HepG2 (cell line): Measurements from ENCODE around the gene FAM174C. TPM values are rescaled to one million over a fixed set of nuclear protein-coding genes. Genes with fewer than 3 reads are reported as not detected.

ENCODE experiments used
- AHDC1 ChIP-seq: sonication (generic); formaldehyde crosslinking; IDR thresholded peaks from 2 replicates; pipeline ENCODE4 v1.5.1; 2020; ENCODE audit warnings: mild to moderate bottlenecking, missing genetic modification reagents, borderline replicate concordance
- ATF7-NPFF ChIP-seq: sonication (generic); formaldehyde crosslinking; IDR thresholded peaks from 2 replicates; pipeline ENCODE4 v1.8.1; 2023; ENCODE audit warnings: mild to moderate bottlenecking, low read depth, missing genetic modification reagents, moderate library complexity
- EED ChIP-seq: sonication (generic); formaldehyde crosslinking; IDR thresholded peaks from 2 replicates; pipeline ENCODE4 v1.5.0; 2020; ENCODE audit warnings: mild to moderate bottlenecking, missing genetic modification reagents
- HMG20A ChIP-seq: IDR thresholded peaks from 2 replicates; pipeline ENCODE4 v1.6.1; 2016; ENCODE audit warnings: borderline replicate concordance
- HNF4G ChIP-seq, 2 experiments: sonication (generic) in 1 of 2; formaldehyde crosslinking in 1 of 2; IDR thresholded peaks; 2 replicates each; pipeline versions ENCODE4 v1.4.0 to v1.6.1; 2011 to 2020; ENCODE audit warnings: borderline replicate concordance in 2 of 2, low read depth in 2 of 2, mild to moderate bottlenecking in 2 of 2, low read length in 1 of 2, missing genetic modification reagents in 1 of 2, moderate library complexity in 1 of 2
- HOXA9 ChIP-seq: sonication (generic); formaldehyde crosslinking; IDR thresholded peaks from 2 replicates; pipeline ENCODE4 v1.8.1; 2022; ENCODE audit warnings: missing genetic modification reagents, mild to moderate bottlenecking, moderate library complexity, borderline replicate concordance
- KLF13 ChIP-seq: sonication (generic); formaldehyde crosslinking; IDR thresholded peaks from 2 replicates; pipeline ENCODE4 v1.4.0; 2020; ENCODE audit warnings: mild to moderate bottlenecking, missing genetic modification reagents
- NCOA1 ChIP-seq: sonication (generic); formaldehyde crosslinking; IDR thresholded peaks from 2 replicates; pipeline ENCODE4 v1.9.0; 2021; ENCODE audit warnings: missing genetic modification reagents
- NFE2L1 ChIP-seq: sonication (generic); formaldehyde crosslinking; IDR thresholded peaks from 2 replicates; pipeline ENCODE4 v1.4.0; 2020; ENCODE audit warnings: missing genetic modification reagents, mild to moderate bottlenecking, borderline replicate concordance
- NR2F6 ChIP-seq, 2 experiments: IDR thresholded peaks; 2 replicates each; pipeline ENCODE4 v1.6.1; 2016; ENCODE audit warnings: antibody characterized with exemption in 1 of 2, mild to moderate bottlenecking in 1 of 2
- REPIN1 ChIP-seq: sonication (generic); formaldehyde crosslinking; IDR thresholded peaks from 2 replicates; pipeline ENCODE4 v1.8.0; 2022; ENCODE audit warnings: missing genetic modification reagents, low read depth, mild to moderate bottlenecking, borderline replicate concordance
- SIN3A ChIP-seq: IDR thresholded peaks from 2 replicates; pipeline ENCODE4 v1.6.1; 2011; ENCODE audit warnings: low read depth, mild to moderate bottlenecking, control low read depth, low read length, borderline replicate concordance
- SNAPC2 ChIP-seq: sonication (generic); formaldehyde crosslinking; IDR thresholded peaks from 2 replicates; pipeline ENCODE4 v1.8.1; 2022; ENCODE audit warnings: mild to moderate bottlenecking, missing genetic modification reagents
- SRSF9 ChIP-seq: fragments of 200-400 bp; formaldehyde crosslinking; IDR thresholded peaks from 2 replicates; pipeline ENCODE4 v1.6.1; 2018; ENCODE audit warnings: borderline replicate concordance, mild to moderate bottlenecking, low read depth, low read length; ENCODE audit not compliant: insufficient read depth, poor library complexity, severe bottlenecking
- TP53 ChIP-seq: sonication (generic); formaldehyde crosslinking; conservative IDR thresholded peaks from 2 replicates; pipeline ENCODE4 v1.4.0; 2020; ENCODE audit warnings: missing genetic modification reagents
- TSC22D2 ChIP-seq: sonication (generic); formaldehyde crosslinking; IDR thresholded peaks from 2 replicates; pipeline ENCODE4 v1.5.1; 2020; ENCODE audit warnings: missing genetic modification reagents, mild to moderate bottlenecking, borderline replicate concordance
- ZBTB7A ChIP-seq: sonication (generic); formaldehyde crosslinking; IDR thresholded peaks from 2 replicates; pipeline ENCODE4 v1.8.0; 2022; ENCODE audit warnings: mild to moderate bottlenecking, missing genetic modification reagents
- ZNF230 ChIP-seq: sonication (generic); formaldehyde crosslinking; IDR thresholded peaks from 2 replicates; pipeline ENCODE4 v1.4.0; 2020; ENCODE audit warnings: mild to moderate bottlenecking, missing genetic modification reagents
- ZNF350 ChIP-seq: sonication (generic); formaldehyde crosslinking; IDR thresholded peaks from 2 replicates; pipeline ENCODE4 v1.4.0; 2020; ENCODE audit warnings: mild to moderate bottlenecking, low read depth, missing genetic modification reagents, borderline replicate concordance
- ZNF414 ChIP-seq: sonication (generic); formaldehyde crosslinking; IDR thresholded peaks from 2 replicates; pipeline ENCODE4 v1.5.0; 2020; ENCODE audit warnings: missing genetic modification reagents
- ZSCAN12 ChIP-seq: sonication (generic); formaldehyde crosslinking; IDR thresholded peaks from 2 replicates; pipeline ENCODE4 v1.9.0; 2021; ENCODE audit warnings: mild to moderate bottlenecking, missing genetic modification reagents
- ZSCAN31 ChIP-seq: sonication (generic); formaldehyde crosslinking; IDR thresholded peaks from 2 replicates; pipeline ENCODE4 v1.5.0; 2020; ENCODE audit warnings: low read depth, mild to moderate bottlenecking, missing genetic modification reagents
- polyA plus RNA-seq, 8 experiments: library from polyadenylated mRNA; depleted of rRNA in 3 of 8; stranded (reverse) in 7 of 8; unstranded in 1 of 8; fragments of >200 nt; fragmentation: Illumina TruSeq in 4 of 8; extraction: Trizol in 4 of 8; gene quantifications; 2 replicates each; pipeline versions ENCODE4 v1.2.1 to v1.2.3, GENCODE V29; 2011 to 2016; ENCODE audit warnings: low read depth in 4 of 8, missing spikeins in 1 of 8, mixed read lengths in 1 of 8; ENCODE audit not compliant: insufficient read depth in 1 of 8
- total RNA-seq, 5 experiments: library from RNA; depleted of rRNA; stranded (reverse); fragments of >200 nt; fragmentation: Illumina TruSeq; extraction: Trizol; gene quantifications; 2 replicates each; pipeline ENCODE4 v1.2.3, GENCODE V29; 2016; ENCODE audit warnings: low read depth in 1 of 5

FAM174C gene
- total and polyA plus RNA-seq, 2 of the 13 experiments (the other 11 are each of a cell fraction or from before 2014, with no cell fraction given) = 19.5 to 31.3 TPM

DNA sequence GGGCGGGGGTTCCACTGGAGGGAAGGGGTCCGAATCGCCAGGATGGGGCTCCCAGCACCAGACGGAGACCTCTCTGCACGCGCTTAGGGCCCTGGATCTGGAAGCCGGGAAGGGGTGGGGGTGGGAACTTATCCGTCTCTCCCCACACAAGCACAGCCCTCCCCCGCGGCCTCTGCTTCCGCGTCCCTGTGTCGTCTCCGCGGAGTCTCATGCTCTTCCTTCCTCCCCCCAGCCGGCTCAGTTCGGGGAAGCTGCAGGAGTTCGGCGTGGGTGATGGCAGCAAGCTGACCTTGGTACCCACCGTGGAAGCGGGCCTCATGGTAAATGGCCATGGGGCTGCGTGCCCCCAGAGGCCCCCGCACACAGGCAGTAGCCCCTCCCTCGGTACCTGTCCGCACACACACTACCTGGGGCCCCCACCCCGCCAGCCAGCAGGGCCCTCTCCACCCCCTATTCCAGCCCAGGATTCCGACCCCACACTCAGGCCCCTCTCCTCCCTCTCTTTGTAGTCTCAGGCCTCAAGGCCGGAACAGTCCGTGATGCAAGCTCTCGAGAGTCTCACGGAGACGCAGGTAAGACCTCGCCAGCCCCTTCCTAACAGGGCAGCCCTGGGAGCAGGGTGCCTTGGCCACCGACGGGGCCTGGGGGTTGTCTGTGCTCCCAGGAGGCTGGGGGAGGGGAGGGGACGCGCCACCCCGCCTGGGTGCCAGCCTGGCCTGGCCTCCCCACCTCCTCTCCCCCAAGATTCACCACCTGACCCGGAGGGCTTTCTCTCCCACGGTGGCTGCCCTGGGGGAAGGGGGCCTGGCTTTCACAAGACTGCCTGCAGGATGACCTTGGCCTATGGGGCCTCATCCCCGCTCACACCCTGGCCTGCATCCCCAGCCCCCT is 23.8 kb upstream of the FAM174C start (continued):
- TF ChIP-seq TSC22D2 = no peak
- TF ChIP-seq ZNF350 (CRISPR knock-in tag) = no peak; the same call in 1 of the 2 replicates
- TF ChIP-seq ATF7-NPFF = no peak
- TF ChIP-seq ZSCAN31 (CRISPR knock-in tag) = no peak
- no peak; the same call in 1 of the 2 replicates for TF ChIP-seq ZBTB7A
- TF ChIP-seq HNF4G (IDR thresholded peaks at IDR 0.05; ENCODE audit: borderline replicate concordance, low read depth, low read length) = peak; percentile 44; the same call in 1 of the 2 replicates
- no peak for TF ChIP-seq HNF4G (CRISPR knock-in tag; IDR thresholded peaks at IDR 0.05; ENCODE audit: borderline replicate concordance, low read depth)
- no peak for TF ChIP-seq SRSF9
- no peak for TF ChIP-seq KLF13 (CRISPR knock-in tag)
- TF ChIP-seq EED (CRISPR knock-in tag) = no peak; the same call in 1 of the 2 replicates
- TF ChIP-seq ZSCAN12 (CRISPR knock-in tag) = no peak
- TF ChIP-seq ZNF414 (CRISPR knock-in tag) = peak; percentile 80; the same call in 1 of the 2 replicates
- no peak for TF ChIP-seq ZNF230 (CRISPR knock-in tag)
- no peak for TF ChIP-seq HOXA9 (CRISPR knock-in tag)
- TF ChIP-seq AHDC1 = no peak
- TF ChIP-seq TP53 (CRISPR knock-in tag) = no peak
- TF ChIP-seq NFE2L1 (CRISPR knock-in tag) = no peak
- TF ChIP-seq NCOA1 (CRISPR knock-in tag) = 0 out of 2 replicates have a peak, but pooled peaks have one; percentile 34
- TF ChIP-seq REPIN1 (CRISPR knock-in tag) = peak; percentile 58; the same call in 1 of the 2 replicates
- TF ChIP-seq SIN3A = no peak; the same call in 1 of the 2 replicates
- TF ChIP-seq NR2F6 (IDR thresholded peaks at IDR 0.05) = no peak; the same call in 1 of the 2 replicates
- TF ChIP-seq NR2F6 (CRISPR knock-in tag; IDR thresholded peaks at IDR 0.05) = no peak
- TF ChIP-seq HMG20A (CRISPR knock-in tag) = no peak
- TF ChIP-seq SNAPC2 = 0 out of 2 replicates have a peak, but pooled peaks have one; percentile 20
